Astrocyte of the spinal cord (primary cell): ENCODE data around the gene SMCR8.
"Not testable (repeated sequence)": the region's sequence is repeated elsewhere in the genome, so short reads cannot be mapped to it uniquely, and the experiment has no call there.

Source experiments
- DNase-seq: peaks from one replicate; pipeline ENCODE4 v3.0.0; 2011; ENCODE audit warnings: low read depth, low spot score
- H3K4me3 ChIP-seq: 2 replicates; pipeline ENCODE4 v1.5.1; 2011; ENCODE audit warnings: low read depth, mild to moderate bottlenecking, low read length, moderate library complexity
- in situ Hi-C: cut with HindIII; loops from 2 replicates; pipeline ENCODE4 v1.10.0; 2017; ENCODE audit warnings: low sequenced_read_pairs
- TF ChIP-seq, protein P1 (sequence below): IDR thresholded peaks from 2 replicates; pipeline ENCODE4 v1.5.1; 2012; ENCODE audit warnings: low read depth, mild to moderate bottlenecking, low read length, inconsistent platforms

SMCR8 gene

DNA sequence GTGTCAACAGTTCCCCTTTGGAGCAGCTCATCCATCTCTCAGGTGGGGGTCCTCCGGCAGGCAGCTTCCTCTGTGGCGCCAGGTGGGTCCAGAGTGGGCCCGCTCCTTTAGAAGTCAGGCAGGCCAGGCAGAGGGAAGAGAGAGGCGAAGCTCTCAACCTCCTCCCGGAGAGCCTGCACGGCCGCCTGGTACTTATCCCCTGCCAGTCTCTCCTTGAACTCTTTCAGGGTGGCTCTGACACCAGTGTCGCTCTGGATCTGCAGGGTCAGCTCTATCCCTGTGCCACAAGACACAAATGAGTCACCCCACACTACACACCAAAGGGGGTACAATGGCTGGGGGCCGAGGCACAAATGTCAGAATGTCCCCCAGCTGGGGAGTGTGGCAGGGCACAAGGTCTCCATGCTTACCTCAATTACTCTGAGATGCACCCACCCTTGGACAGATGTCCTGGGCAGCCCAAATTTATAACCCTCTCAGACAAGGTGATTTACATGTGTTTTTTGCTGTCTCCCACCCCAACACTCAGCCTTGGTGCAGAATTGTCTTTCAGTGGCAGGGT is 13.6 kb downstream of the SMCR8 start:
- TF ChIP-seq, protein P1, sequence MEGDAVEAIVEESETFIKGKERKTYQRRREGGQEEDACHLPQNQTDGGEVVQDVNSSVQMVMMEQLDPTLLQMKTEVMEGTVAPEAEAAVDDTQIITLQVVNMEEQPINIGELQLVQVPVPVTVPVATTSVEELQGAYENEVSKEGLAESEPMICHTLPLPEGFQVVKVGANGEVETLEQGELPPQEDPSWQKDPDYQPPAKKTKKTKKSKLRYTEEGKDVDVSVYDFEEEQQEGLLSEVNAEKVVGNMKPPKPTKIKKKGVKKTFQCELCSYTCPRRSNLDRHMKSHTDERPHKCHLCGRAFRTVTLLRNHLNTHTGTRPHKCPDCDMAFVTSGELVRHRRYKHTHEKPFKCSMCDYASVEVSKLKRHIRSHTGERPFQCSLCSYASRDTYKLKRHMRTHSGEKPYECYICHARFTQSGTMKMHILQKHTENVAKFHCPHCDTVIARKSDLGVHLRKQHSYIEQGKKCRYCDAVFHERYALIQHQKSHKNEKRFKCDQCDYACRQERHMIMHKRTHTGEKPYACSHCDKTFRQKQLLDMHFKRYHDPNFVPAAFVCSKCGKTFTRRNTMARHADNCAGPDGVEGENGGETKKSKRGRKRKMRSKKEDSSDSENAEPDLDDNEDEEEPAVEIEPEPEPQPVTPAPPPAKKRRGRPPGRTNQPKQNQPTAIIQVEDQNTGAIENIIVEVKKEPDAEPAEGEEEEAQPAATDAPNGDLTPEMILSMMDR = no peak
- no peak for DNase-seq
- no peak overlapping the region for H3K4me3 ChIP-seq
- in situ Hi-C loops = no loop called here

DNA sequence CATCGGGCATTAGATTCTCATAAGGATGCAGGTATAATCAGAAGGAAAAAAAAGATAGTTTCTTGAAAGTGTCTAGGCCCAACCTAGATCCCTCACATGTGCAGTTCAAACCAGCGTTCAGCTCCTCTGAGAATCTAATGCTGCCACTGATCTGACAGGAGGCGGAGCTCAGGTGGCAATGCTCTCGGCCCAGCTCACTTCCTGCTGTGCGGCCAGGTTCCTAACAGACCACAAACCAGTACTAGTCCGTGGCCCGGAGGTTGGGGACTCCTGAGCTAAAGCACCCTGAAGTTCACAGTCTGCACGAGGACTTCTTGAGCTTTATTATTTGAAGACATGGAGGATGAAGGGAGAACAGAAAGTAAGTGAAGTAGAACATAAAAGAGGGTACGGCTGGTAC is 16.8 kb downstream of the SMCR8 start:
- no peak overlapping the region for H3K4me3 ChIP-seq
- TF ChIP-seq, protein P1 = no peak
- in situ Hi-C loops = no loop called here
- no peak for DNase-seq

DNA sequence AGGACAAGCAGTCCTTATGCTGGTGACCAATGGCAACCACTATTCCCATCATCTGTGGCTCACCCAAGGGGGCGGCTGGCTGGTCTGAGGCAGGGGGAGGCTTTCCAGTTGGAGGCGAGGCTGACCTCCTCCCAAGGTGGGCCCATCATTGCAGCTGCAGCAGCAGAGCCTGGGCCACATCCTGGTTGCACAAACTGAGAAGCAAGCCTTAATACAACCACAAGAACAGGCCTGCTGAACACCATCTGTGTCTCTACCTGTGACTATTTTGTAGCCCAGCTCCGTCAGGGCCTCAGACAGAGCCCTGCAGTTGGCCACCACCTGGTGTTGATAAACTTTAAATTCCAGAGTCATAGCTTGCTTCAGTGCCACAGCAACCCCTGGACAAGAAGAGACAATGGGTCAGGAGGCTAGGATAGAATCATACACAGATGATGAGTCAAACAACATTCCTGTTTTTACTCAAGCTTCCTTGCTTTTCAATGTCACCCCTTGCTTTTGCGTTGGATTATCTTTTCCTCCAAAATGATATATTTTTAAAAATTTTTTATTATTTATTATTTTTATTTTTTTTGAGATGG is 17.9 kb downstream of the SMCR8 start:
- TF ChIP-seq, protein P1 = no peak
- in situ Hi-C loops = no loop called here
- DNase-seq = no peak
- H3K4me3 ChIP-seq = no peak overlapping the region

DNA sequence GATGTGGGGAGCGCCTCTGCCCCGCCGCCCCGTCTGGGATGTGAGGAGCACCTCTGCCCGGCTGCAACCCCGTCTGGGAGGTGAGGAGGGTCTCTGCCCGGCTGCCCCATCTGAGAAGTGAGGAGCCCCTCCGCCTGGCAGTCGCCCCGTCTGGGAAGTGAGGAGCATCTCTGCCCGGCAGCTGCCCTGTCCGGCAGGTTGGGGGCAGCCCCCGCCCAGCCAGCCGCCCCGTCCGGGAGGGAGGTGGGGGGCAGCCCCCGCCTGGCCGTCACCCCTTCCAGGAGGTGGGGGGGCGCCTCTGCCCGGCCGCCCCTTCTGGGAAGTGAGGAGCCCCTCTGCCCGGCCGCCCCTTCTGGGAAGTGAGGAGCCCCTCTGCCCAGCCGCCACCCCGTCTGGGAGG is 23.1 kb downstream of the SMCR8 start:
- in situ Hi-C loops, DNase-seq: not testable (repeated sequence)

DNA sequence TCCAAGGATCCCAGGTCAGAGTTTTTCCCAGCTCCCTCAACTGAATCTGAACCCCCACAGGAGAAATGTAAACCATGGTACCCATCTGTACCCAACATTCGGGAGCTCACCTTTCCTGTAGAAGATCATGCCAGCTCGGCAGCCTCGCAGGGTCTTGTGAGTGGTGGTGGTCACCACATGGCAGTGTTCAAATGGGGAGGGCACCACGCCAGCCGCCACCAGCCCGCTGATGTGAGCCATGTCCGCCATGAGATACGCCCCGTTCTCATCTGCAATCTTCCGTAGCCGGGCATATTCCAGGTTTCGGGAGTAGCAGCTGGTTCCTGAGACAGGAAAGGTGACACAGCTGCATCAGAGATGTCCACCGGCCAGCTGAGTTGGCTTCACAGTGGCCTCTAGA is 24.8 kb downstream of the SMCR8 start:
- in situ Hi-C loops = no loop called here
- no peak for DNase-seq
- TF ChIP-seq, protein P1 = no peak
- H3K4me3 ChIP-seq = no peak overlapping the region

More for the DNA sequence above, 23.1 kb downstream of the SMCR8 start:
- H3K4me3 ChIP-seq = not testable (repeated sequence)

DNA sequence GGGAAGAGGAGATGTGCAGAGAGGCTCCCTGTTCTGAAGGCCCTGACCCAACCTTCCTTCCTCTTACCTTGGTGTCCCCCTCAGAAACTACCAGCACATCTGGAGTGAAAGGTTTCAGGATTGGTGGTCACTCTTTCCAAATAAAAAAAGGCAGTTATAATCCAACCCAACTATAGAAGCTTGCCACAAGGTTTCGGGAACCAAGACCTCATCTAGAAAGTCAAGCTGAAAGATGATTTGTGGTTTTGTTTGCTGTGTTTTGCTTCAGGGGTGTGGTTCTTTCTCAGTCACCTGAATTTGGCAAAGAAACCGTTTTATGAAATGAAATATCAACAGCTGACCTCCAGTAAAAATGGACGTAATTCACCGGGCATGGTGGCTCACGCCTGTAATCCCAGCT is 28.9 kb downstream of the SMCR8 start:
- TF ChIP-seq, protein P1 = no peak
- H3K4me3 ChIP-seq = no peak overlapping the region
- in situ Hi-C loops = no loop called here
- no peak for DNase-seq

DNA sequence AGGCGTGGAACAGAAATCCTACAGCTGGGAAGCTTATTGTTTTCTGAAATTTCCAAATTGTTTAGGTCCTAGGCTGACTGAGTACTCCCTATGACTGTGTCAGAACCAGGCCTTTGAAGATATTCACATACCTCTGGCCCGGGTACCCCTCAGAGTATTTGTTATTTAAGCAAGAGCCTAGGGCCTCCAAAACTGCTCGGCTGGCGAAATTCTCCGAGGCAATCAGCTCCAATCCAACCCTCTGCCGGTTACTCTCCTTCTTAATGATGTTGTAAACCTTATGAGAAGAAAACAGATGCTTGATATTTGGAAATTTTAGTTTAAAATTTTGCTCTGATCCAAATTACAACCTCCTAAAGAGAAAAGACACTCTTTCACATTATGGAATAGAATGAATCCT is 38.4 kb downstream of the SMCR8 start:
- TF ChIP-seq, protein P1 = no peak

More for the DNA sequence above, 38.4 kb downstream of the SMCR8 start:
- no peak for DNase-seq
- H3K4me3 ChIP-seq = no peak overlapping the region
- in situ Hi-C loops = no loop called here
